Measurements from ENCODE around the gene ZC3H4. TPM values are rescaled to one million over a fixed set of nuclear protein-coding genes. Genes with fewer than 3 reads are reported as not detected.

Gene ZC3H4
- 4.1 and 14.9 TPM in 2 replicates for total RNA-seq

GRCh38 chr19:47112997-47113849 is at the start of gene ZC3H4:
ZC3H4 (minus strand) TSS chr19:47113776; CDS start chr19:47112584, 1,192 bp downstream.

GRCh38 chr19:47130589-47131227 is 17.1 kb upstream of the ZC3H4 start, which contains the start of gene SAE1:
SAE1 (plus strand) TSS chr19:47130835; CDS start chr19:47130931, 96 bp downstream.

GRCh38 chr19:47019431-47020041 is 94.0 kb downstream of the ZC3H4 start, which contains the start of gene NPAS1:
NPAS1 (plus strand) TSS chr19:47019837; CDS start chr19:47021048, 1,211 bp downstream.

Other genes with a start within 250 kb of the ZC3H4 start
- 0.28 and 0.34 TPM in 2 replicates for gene NPAS1, start 93.9 kb downstream of the ZC3H4 start, total RNA-seq
- 8.6 and 14.0 TPM in 2 replicates for gene TMEM160, start 65.2 kb downstream of the ZC3H4 start, total RNA-seq
- gene SAE1, start 17.1 kb upstream of the ZC3H4 start, total RNA-seq, result 75.3 and 96.0 TPM in 2 replicates
- 8.9 and 9.0 TPM in 2 replicates for gene BBC3, start 117.4 kb upstream of the ZC3H4 start, total RNA-seq
- 10.5 and 10.6 TPM in 2 replicates for gene CCDC9, start 142.7 kb upstream of the ZC3H4 start, total RNA-seq
- 2.1 TPM in 2 replicates for gene INAFM1, start 161.1 kb upstream of the ZC3H4 start, total RNA-seq
- under 0.01 and 1.5 TPM in 2 replicates for gene C5AR1, start 196.1 kb upstream of the ZC3H4 start, total RNA-seq
- under 0.01 and 0.36 TPM in 2 replicates for gene C5AR2, start 218.4 kb upstream of the ZC3H4 start, total RNA-seq
- gene DHX34, start 235.5 kb upstream of the ZC3H4 start, total RNA-seq, result 13.3 and 20.3 TPM in 2 replicates

Data from nasal cavity respiratory epithelium epithelial cell of viscerocranial mucosa (primary cell).